ENCODE results near the gene AGRP. TPM values are rescaled to one million over a fixed set of nuclear protein-coding genes. Genes with fewer than 3 reads are reported as not detected.

Gene AGRP
- total and polyA plus RNA-seq, 2 of the 4 experiments (the other 2 are of a cell fraction), result not detected

- TF ChIP-seq, protein P1, sequence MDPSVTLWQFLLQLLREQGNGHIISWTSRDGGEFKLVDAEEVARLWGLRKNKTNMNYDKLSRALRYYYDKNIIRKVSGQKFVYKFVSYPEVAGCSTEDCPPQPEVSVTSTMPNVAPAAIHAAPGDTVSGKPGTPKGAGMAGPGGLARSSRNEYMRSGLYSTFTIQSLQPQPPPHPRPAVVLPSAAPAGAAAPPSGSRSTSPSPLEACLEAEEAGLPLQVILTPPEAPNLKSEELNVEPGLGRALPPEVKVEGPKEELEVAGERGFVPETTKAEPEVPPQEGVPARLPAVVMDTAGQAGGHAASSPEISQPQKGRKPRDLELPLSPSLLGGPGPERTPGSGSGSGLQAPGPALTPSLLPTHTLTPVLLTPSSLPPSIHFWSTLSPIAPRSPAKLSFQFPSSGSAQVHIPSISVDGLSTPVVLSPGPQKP (IDR thresholded peaks at IDR 0.05; ENCODE audit: borderline replicate concordance, low read depth, low read length), result no peak
- TF ChIP-seq SMC3 (IDR thresholded peaks at IDR 0.05; ENCODE audit: low read depth, low read length) (no peak), MXI1 (IDR thresholded peaks at IDR 0.05; ENCODE audit: borderline replicate concordance, low read depth, low read length) (no peak), CEBPB (IDR thresholded peaks at IDR 0.05; ENCODE audit: low read depth, low read length) (no peak), RAD21 (IDR thresholded peaks at IDR 0.05; ENCODE audit: low read length) (no peak)
These were observed 13.0 kb downstream of the AGRP start (continued) for GRCh38 chr16:67470359-67470758.

GRCh38 chr16:67468731-67469130 lies 14.6 kb downstream of the AGRP start:
- Histone ChIP-seq H2BK20ac (ENCODE audit: low read depth, low read length) (no peak overlapping the region), H3K18ac (ENCODE audit: low read depth, low read length) (no peak overlapping the region), H2AK5ac (ENCODE audit: low read depth, low read length) (no peak overlapping the region), H3K36me3 (ENCODE audit: control insufficient read depth, insufficient read depth, low read length) (no peaks in the 10 kb centered on the region), H4K5ac (ENCODE audit: low read depth, low read length) (no peak overlapping the region), H4K91ac (ENCODE audit: insufficient read depth, low read depth, low read length) (no peak overlapping the region), H4K8ac (ENCODE audit: low read depth in 2 of 2, low read length in 2 of 2) (no peak overlapping the region), H3K9ac (ENCODE audit: low read depth, low read length) (no peak overlapping the region), H3K27ac (ENCODE audit: insufficient read depth, low read length) (no peak overlapping the region), H4K20me1 (ENCODE audit: insufficient read depth, low read length) (peaks cover 92% of the 10 kb centered on the region), H3K4me3 (ENCODE audit: insufficient read depth, low read depth, low read length) (no peak overlapping the region), H2AK9ac (replicated peaks; ENCODE audit: low read depth, low read length, poor library complexity) (no peak overlapping the region), H3K79me1 (ENCODE audit: low read depth in 1 of 2, low read length in 2 of 2) (peaks cover 25 to 86% of the 10 kb centered on the region in 2 experiments), H3K27me3 (ENCODE audit: control insufficient read depth, insufficient read depth, low read length) (no peaks in the 10 kb centered on the region), H2AFZ (replicated peaks; ENCODE audit: low read length, poor library complexity) (no peak overlapping the region), H3K4me1 (ENCODE audit: control insufficient read depth, insufficient read depth, low read length) (peaks cover 5% of the 10 kb centered on the region), H3K14ac (replicated peaks; ENCODE audit: low read depth, low read length) (no peak overlapping the region), H3K9me1 (ENCODE audit: insufficient read depth, low read length) (peaks cover 11% of the 10 kb centered on the region), H3K56ac (ENCODE audit: extremely low read depth, insufficient read depth, low read length) (no peak overlapping the region), H3K9me3 (ENCODE audit: control insufficient read depth, insufficient read depth, low read length) (no peaks in the 10 kb centered on the region), H2BK5ac (ENCODE audit: low read depth, low read length, poor library complexity, severe bottlenecking) (no peak overlapping the region), H2BK15ac (ENCODE audit: low read depth, low read length) (no peak overlapping the region), H3K4ac (ENCODE audit: low read depth, low read length) (no peak overlapping the region), H2BK120ac (ENCODE audit: low read depth, low read length) (no peak overlapping the region), H3K23ac (ENCODE audit: low read depth, low read length) (no peak overlapping the region), H3K4me2 (ENCODE audit: low read depth, low read length) (no peak overlapping the region)
- dilution Hi-C loops (cut with HindIII; ENCODE audit: low sequenced_read_pairs, unreplicated experiment), result no loop called here
- 93% methylated on average over 3 of the region's 5 CpGs; no CpG with 5 or more reads in 1 of the 2 experiments for WGBS, 2 experiments (ENCODE audit: extremely low coverage in 2 of 2, insufficient read length in 1 of 2)
- TF ChIP-seq MAZ (IDR thresholded peaks at IDR 0.05; ENCODE audit: borderline replicate concordance, low read depth, low read length), result no peak
- TF ChIP-seq RCOR1 (IDR thresholded peaks at IDR 0.05; ENCODE audit: insufficient replicate concordance, low read length), result no peak
- TF ChIP-seq FOS (IDR thresholded peaks at IDR 0.05; ENCODE audit: low read depth, low read length), result no peak
- no peak for TF ChIP-seq CEBPB (IDR thresholded peaks at IDR 0.05; ENCODE audit: low read depth, low read length)
- TF ChIP-seq, protein P1 (IDR thresholded peaks at IDR 0.05; ENCODE audit: borderline replicate concordance, low read depth, low read length), result no peak
- TF ChIP-seq NFE2L2 (IDR thresholded peaks at IDR 0.05; ENCODE audit: low read depth, low read length), result no peak
- no peak for TF ChIP-seq CHD1 (IDR thresholded peaks at IDR 0.05; ENCODE audit: low read depth, low read length)
- TF ChIP-seq MXI1 (IDR thresholded peaks at IDR 0.05; ENCODE audit: borderline replicate concordance, low read depth, low read length), result no peak
- TF ChIP-seq BHLHE40 (IDR thresholded peaks at IDR 0.05; ENCODE audit: low read depth, low read length), result no peak
- TF ChIP-seq MAFK (IDR thresholded peaks at IDR 0.05; ENCODE audit: low read depth, low read length), result no peak
- TF ChIP-seq SMC3 (IDR thresholded peaks at IDR 0.05; ENCODE audit: low read depth, low read length), result no peak
- DNase-seq (no peak), ATAC-seq (ENCODE audit: low read depth) (no peak)
- no TSS peak for BruUV-seq (replicated peaks)
- in situ Hi-C loops (cut with MboI; ENCODE audit: low sequenced_read_pairs), result no loop called here
- ChIA-PET POLR2A (ENCODE audit: unreplicated experiment) (no interaction called here), CTCF (no interaction called here)
- intact Hi-C loops (cut with micrococcal nuclease), result loop anchor here (5.0 kb wide), 2 partner anchors 96 to 121 kb away; no protein-coding TSS in a partner anchor
